Astrocyte (in vitro differentiated cells and primary cell): ENCODE measurements around the gene SORL1-AS1.

Experiments used
- DNase-seq: peaks from one replicate; pipeline ENCODE4 v3.0.0-alpha.2; 2010; ENCODE audit warnings: low read depth
- FAIRE-seq: peaks from 2 replicates; lab custom pipeline; 2011; peaks lifted over from hg19 to GRCh38; lab: Jason Lieb, UNC
- H2AFZ ChIP-seq: 2 replicates; pipeline ENCODE4 v1.6.0; 2012; ENCODE audit warnings: low read depth, low read length, inconsistent platforms
- H3K27ac ChIP-seq: 2 replicates; pipeline ENCODE4 v1.5.1; 2011; ENCODE audit warnings: low read depth, low read length, inconsistent platforms
- H3K27me3 ChIP-seq: 2 replicates; pipeline ENCODE4 v1.6.0; 2011; ENCODE audit warnings: low read length, inconsistent platforms; ENCODE audit not compliant: insufficient read depth
- H3K36me3 ChIP-seq: 2 replicates; pipeline ENCODE4 v1.5.1; 2011; ENCODE audit warnings: low read length, inconsistent platforms; ENCODE audit not compliant: insufficient read depth
- H3K4me1 ChIP-seq: 2 replicates; pipeline ENCODE4 v1.5.1; 2011; ENCODE audit warnings: low read length, inconsistent platforms; ENCODE audit not compliant: insufficient read depth
- H3K4me2 ChIP-seq: 2 replicates; pipeline ENCODE4 v1.6.0; 2012; ENCODE audit warnings: low read length, inconsistent platforms
- H3K4me3 ChIP-seq: 2 replicates; pipeline ENCODE4 v1.5.1; 2011; ENCODE audit warnings: low read depth, mild to moderate bottlenecking, low read length, inconsistent platforms; ENCODE audit not compliant: insufficient read depth
- H3K79me2 ChIP-seq: 2 replicates; pipeline ENCODE4 v1.6.0; 2012; ENCODE audit warnings: mild to moderate bottlenecking, low read length, inconsistent platforms; ENCODE audit not compliant: insufficient read depth
- H3K9ac ChIP-seq: 2 replicates; pipeline ENCODE4 v1.6.0; 2012; ENCODE audit warnings: mild to moderate bottlenecking, low read length, inconsistent platforms
- H3K9me3 ChIP-seq: 2 replicates; pipeline ENCODE4 v1.5.1; 2012; ENCODE audit warnings: low read depth, mild to moderate bottlenecking, low read length, inconsistent platforms; ENCODE audit not compliant: insufficient read depth
- H4K20me1 ChIP-seq: 2 replicates; pipeline ENCODE4 v1.6.0; 2012; ENCODE audit warnings: low read length, inconsistent platforms; ENCODE audit not compliant: insufficient read depth
- H3K27ac Mint-ChIP-seq: one replicate; pipeline ENCODE4 v1.8.0; 2021; ENCODE audit warnings: mild to moderate bottlenecking, mixed read lengths; ENCODE audit not compliant: unreplicated experiment
- H3K27me3 Mint-ChIP-seq: one replicate; pipeline ENCODE4 v1.8.0; 2021; ENCODE audit warnings: low read depth, mixed read lengths; ENCODE audit not compliant: unreplicated experiment
- H3K36me3 Mint-ChIP-seq: one replicate; pipeline ENCODE4 v1.8.0; 2021; ENCODE audit warnings: low read depth, mixed read lengths; ENCODE audit not compliant: unreplicated experiment
- H3K4me1 Mint-ChIP-seq: one replicate; pipeline ENCODE4 v1.8.0; 2021; ENCODE audit warnings: low read depth, mixed read lengths; ENCODE audit not compliant: unreplicated experiment
- H3K4me3 Mint-ChIP-seq: one replicate; pipeline ENCODE4 v1.8.0; 2021; ENCODE audit warnings: mild to moderate bottlenecking, moderate library complexity, mixed read lengths; ENCODE audit not compliant: unreplicated experiment
- H3K9me3 Mint-ChIP-seq: one replicate; pipeline ENCODE4 v1.8.0; 2021; ENCODE audit warnings: mild to moderate bottlenecking, mixed read lengths; ENCODE audit not compliant: unreplicated experiment
- CTCF ChIP-seq: IDR thresholded peaks from 2 replicates; pipeline ENCODE4 v1.5.1; 2011; ENCODE audit warnings: low read depth, mild to moderate bottlenecking, inconsistent platforms, low read length, moderate library complexity; ENCODE audit not compliant: insufficient read depth
- EZH2 ChIP-seq: IDR thresholded peaks from 2 replicates; pipeline ENCODE4 v1.6.1; 2012; ENCODE audit warnings: mild to moderate bottlenecking, low read length, inconsistent platforms; ENCODE audit not compliant: insufficient read depth

Gene SORL1-AS1

GRCh38 chr11:121439337-121439736 is 13.4 kb downstream of the SORL1-AS1 start:
- Mint-ChIP-seq H3K27me3 (peaks cover 21% of the 10 kb centered on the region), H3K36me3 (no peaks in the 10 kb centered on the region), H3K9me3 (no peaks in the 10 kb centered on the region), H3K4me1 (no peaks in the 10 kb centered on the region), H3K27ac (no peak overlapping the region), H3K4me3 (no peak overlapping the region)
- Histone ChIP-seq H4K20me1 (no peaks in the 10 kb centered on the region), H3K9ac (no peak overlapping the region), H3K4me2 (no peak overlapping the region), H3K4me3 (no peak overlapping the region), H3K27me3 (peaks cover 19% of the 10 kb centered on the region), H3K4me1 (no peaks in the 10 kb centered on the region), H3K9me3 (no peaks in the 10 kb centered on the region), H3K79me2 (no peaks in the 10 kb centered on the region), H3K36me3 (no peaks in the 10 kb centered on the region), H3K27ac (no peak overlapping the region), H2AFZ (no peak overlapping the region)
- no peak for DNase-seq
- TF ChIP-seq EZH2 (no peak), CTCF (no peak)
- no peak for FAIRE-seq

- Mint-ChIP-seq H3K27me3 (peaks cover 21% of the 10 kb centered on the region), H3K4me1 (no peaks in the 10 kb centered on the region), H3K27ac (no peak overlapping the region), H3K36me3 (no peaks in the 10 kb centered on the region), H3K9me3 (no peaks in the 10 kb centered on the region), H3K4me3 (no peak overlapping the region)
- no peak overlapping the region for H3K4me3 ChIP-seq
- H3K27ac ChIP-seq: no peak overlapping the region
- FAIRE-seq (no peak), DNase-seq (no peak)
- H3K4me2 ChIP-seq: no peak overlapping the region
- TF ChIP-seq CTCF (no peak), EZH2 (no peak)
- H4K20me1 ChIP-seq: no peaks in the 10 kb centered on the region
- no peaks in the 10 kb centered on the region for H3K4me1 ChIP-seq
- H3K27me3 ChIP-seq: peaks cover 19% of the 10 kb centered on the region
- no peak overlapping the region for H3K9ac ChIP-seq
- H2AFZ ChIP-seq: no peak overlapping the region
- no peaks in the 10 kb centered on the region for H3K9me3 ChIP-seq
- no peaks in the 10 kb centered on the region for H3K79me2 ChIP-seq
- no peaks in the 10 kb centered on the region for H3K36me3 ChIP-seq
These were observed 15.1 kb downstream of the SORL1-AS1 start for GRCh38 chr11:121437686-121438078.

- DNase-seq: peak; percentile 26
These were observed 15.6 kb downstream of the SORL1-AS1 start for GRCh38 chr11:121437018-121437685.

More at GRCh38 chr11:121437018-121437685, 15.6 kb downstream of the SORL1-AS1 start:
- no peak overlapping the region for H3K4me3 Mint-ChIP-seq
- Histone ChIP-seq H3K4me1 (no peaks in the 10 kb centered on the region), H3K36me3 (no peaks in the 10 kb centered on the region), H3K9me3 (no peaks in the 10 kb centered on the region), H4K20me1 (no peaks in the 10 kb centered on the region), H3K79me2 (no peaks in the 10 kb centered on the region), H3K27ac (no peak overlapping the region), H3K4me3 (no peak overlapping the region), H3K27me3 (peaks cover 19% of the 10 kb centered on the region), H3K4me2 (no peak overlapping the region), H2AFZ (no peak overlapping the region), H3K9ac (no peak overlapping the region)
- no peak for TF ChIP-seq CTCF
- no peak for TF ChIP-seq EZH2
- H3K4me1 Mint-ChIP-seq: no peaks in the 10 kb centered on the region
- no peak overlapping the region for H3K27ac Mint-ChIP-seq
- H3K36me3 Mint-ChIP-seq: no peaks in the 10 kb centered on the region
- no peak for FAIRE-seq
- peaks cover 21% of the 10 kb centered on the region for H3K27me3 Mint-ChIP-seq
- H3K9me3 Mint-ChIP-seq: no peaks in the 10 kb centered on the region
